HG03521 (cell line): ENCODE data around the gene CNOT10.
"Not testable (repeated sequence)": the region's sequence is repeated elsewhere in the genome, so short reads cannot be mapped to it uniquely, and the experiment has no call there.

ENCODE experiments used
- ATAC-seq: cut with Tn5 transposase; IDR thresholded peaks from one replicate; pipeline ENCODE4 v1.9.1; 2021; ENCODE audit warnings: mild to moderate bottlenecking, moderate library complexity; ENCODE audit not compliant: unreplicated experiment

The CNOT10 gene

GRCh38 chr3:32757618-32758374 is 72.8 kb downstream of the CNOT10 start:
- no peak for ATAC-seq

- no peak for ATAC-seq
These were observed 73.4 kb downstream of the CNOT10 start for GRCh38 chr3:32758375-32758753.

GRCh38 chr3:32759342-32759741 is 74.4 kb downstream of the CNOT10 start:
- ATAC-seq, result no peak

- ATAC-seq, result no peak
These were observed 79.5 kb downstream of the CNOT10 start for GRCh38 chr3:32764481-32764880.

GRCh38 chr3:32778389-32778788 is 93.4 kb downstream of the CNOT10 start:
- ATAC-seq, result no peak

- ATAC-seq, result no peak
These were observed 95.2 kb downstream of the CNOT10 start for GRCh38 chr3:32780071-32780734.

GRCh38 chr3:32780735-32781210 is 95.8 kb downstream of the CNOT10 start:
- peak; percentile 22 for ATAC-seq

- peak; percentile 96 for ATAC-seq
These were observed 96.4 kb downstream of the CNOT10 start for GRCh38 chr3:32781211-32781968.

GRCh38 chr3:32781969-32782270 is 96.9 kb downstream of the CNOT10 start:
- not testable (repeated sequence) for ATAC-seq

GRCh38 chr3:32782407-32782806 is 97.4 kb downstream of the CNOT10 start:
- ATAC-seq, result no peak

- ATAC-seq, result no peak
These were observed 106.8 kb downstream of the CNOT10 start for GRCh38 chr3:32791833-32792232.

GRCh38 chr3:32794487-32795308 is 109.7 kb downstream of the CNOT10 start:
- no peak for ATAC-seq

GRCh38 chr3:32796384-32796950 is 111.5 kb downstream of the CNOT10 start:
- not testable (repeated sequence) for ATAC-seq

- no peak for ATAC-seq
These were observed 112.8 kb downstream of the CNOT10 start for GRCh38 chr3:32797776-32798175.

- ATAC-seq, result not testable (repeated sequence)
These were observed 116.5 kb downstream of the CNOT10 start for GRCh38 chr3:32801440-32801839.

GRCh38 chr3:32813180-32813579 is 128.2 kb downstream of the CNOT10 start:
- no peak for ATAC-seq

GRCh38 chr3:32814361-32814760 is 129.4 kb downstream of the CNOT10 start:
- no peak for ATAC-seq

GRCh38 chr3:32815841-32816438 is 131.0 kb downstream of the CNOT10 start:
- ATAC-seq, result no peak

GRCh38 chr3:32816439-32817256 is 131.7 kb downstream of the CNOT10 start:
- ATAC-seq, result no peak

GRCh38 chr3:32817257-32817557 is 132.2 kb downstream of the CNOT10 start:
- no peak for ATAC-seq
